ENCODE measurements around the gene LRRC8D. TPM values are rescaled to one million over a fixed set of nuclear protein-coding genes. Genes with fewer than 3 reads are reported as not detected.

Gene LRRC8D
- total RNA-seq, 1 experiment from 2014 or later = 15.0 TPM

DNA sequence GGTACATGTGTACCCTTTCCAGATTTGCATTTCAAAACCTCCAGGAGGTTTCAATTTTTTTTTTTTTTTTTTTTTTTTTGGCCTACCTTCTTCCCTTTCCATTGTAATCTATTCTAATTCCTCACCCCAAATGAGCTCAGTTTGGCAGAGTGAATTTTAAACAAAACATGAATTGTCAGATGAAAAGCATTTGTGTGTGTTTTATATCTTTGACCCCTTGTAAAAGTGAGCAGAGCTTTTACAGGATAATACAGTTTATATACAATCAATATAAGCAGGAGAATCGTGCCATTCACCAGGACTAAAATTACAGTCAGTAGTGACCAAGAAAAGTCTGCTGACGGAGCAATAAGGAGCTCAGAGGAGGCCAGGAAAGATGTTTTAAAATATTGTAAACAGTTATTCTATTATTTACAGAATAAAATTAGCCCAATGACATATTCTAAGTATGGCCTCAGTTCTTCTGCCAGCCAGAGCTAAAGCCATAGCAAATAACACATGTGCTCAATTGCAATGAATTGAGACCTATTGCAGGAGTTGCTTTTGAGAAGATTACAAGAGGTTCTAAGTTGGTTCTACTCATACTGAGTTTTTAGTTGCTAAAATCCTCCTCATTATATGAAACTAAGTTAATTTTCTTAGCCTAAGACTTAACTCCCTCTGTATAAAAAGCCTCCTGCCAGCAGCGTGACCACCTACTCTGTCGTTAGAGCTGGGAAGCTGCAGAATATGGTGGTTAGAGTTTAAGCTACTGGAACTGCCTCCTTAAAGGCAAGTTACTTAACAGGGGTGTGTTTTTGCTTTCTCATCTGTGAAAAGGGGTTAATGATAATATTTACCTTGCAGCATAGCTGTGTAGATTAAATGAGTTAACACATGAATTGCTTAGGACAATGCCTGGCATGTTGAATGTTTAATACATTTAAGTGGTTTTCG is 123.3 kb downstream of the LRRC8D start (continued):
- TF ChIP-seq, protein P1, sequence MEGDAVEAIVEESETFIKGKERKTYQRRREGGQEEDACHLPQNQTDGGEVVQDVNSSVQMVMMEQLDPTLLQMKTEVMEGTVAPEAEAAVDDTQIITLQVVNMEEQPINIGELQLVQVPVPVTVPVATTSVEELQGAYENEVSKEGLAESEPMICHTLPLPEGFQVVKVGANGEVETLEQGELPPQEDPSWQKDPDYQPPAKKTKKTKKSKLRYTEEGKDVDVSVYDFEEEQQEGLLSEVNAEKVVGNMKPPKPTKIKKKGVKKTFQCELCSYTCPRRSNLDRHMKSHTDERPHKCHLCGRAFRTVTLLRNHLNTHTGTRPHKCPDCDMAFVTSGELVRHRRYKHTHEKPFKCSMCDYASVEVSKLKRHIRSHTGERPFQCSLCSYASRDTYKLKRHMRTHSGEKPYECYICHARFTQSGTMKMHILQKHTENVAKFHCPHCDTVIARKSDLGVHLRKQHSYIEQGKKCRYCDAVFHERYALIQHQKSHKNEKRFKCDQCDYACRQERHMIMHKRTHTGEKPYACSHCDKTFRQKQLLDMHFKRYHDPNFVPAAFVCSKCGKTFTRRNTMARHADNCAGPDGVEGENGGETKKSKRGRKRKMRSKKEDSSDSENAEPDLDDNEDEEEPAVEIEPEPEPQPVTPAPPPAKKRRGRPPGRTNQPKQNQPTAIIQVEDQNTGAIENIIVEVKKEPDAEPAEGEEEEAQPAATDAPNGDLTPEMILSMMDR (IDR thresholded peaks at IDR 0.05 in 2 of 3, conservative IDR thresholded peaks at IDR 0.05 in 1 of 3; ENCODE audit: borderline replicate concordance in 1 of 3, insufficient read depth in 1 of 3, low read depth in 2 of 3, low read length in 2 of 3) = no peak
- TF ChIP-seq RAD21 (IDR thresholded peaks at IDR 0.05; ENCODE audit: low read depth) = no peak
- no peak for TF ChIP-seq SP1 (IDR thresholded peaks at IDR 0.05; ENCODE audit: low read depth)

DNA sequence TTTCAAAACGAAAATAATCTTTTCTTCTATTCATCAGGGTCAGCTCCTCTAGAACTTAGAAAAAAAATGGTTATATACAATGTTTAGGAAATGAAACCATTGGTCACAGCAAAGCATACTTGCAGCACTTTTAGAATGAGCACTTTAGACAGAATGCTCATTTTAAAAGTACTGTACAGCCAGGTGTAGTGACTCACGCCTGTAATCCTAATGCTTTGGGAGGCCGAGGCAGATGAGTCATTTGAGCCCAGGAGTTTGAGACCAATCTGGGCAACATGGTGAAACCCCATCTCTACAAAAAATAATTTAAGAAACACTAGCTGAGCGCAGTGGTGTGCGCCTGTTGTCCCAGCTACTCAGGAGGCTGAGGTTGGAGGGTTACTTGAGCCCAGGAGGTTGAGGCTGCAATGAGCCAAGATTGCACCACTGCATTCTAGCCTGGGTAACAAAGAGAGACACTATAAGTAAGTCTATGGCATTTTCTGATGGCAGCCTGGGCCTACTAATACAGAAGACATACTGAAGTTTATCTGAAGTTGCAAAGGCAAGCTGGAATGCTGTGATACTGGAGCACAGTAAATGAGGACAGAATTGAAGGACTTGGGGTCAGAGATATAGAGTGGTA is 125.1 kb downstream of the LRRC8D start:
- H3K27me3 ChIP-seq (ENCODE audit: insufficient read depth, low read length) = no peaks in the 10 kb centered on the region
- no peak for TF ChIP-seq SIN3A (IDR thresholded peaks at IDR 0.05; ENCODE audit: low read depth)
- no peak for TF ChIP-seq ZNF274 (IDR thresholded peaks at IDR 0.05; ENCODE audit: low read depth, low read length)
- TF ChIP-seq TCF7L2 (IDR thresholded peaks at IDR 0.05; ENCODE audit: borderline replicate concordance, extremely low read depth, insufficient read depth, insufficient read length) = no peak
- TF ChIP-seq FOSL1 (IDR thresholded peaks at IDR 0.05; ENCODE audit: low read depth) = peak; percentile 85
- peak; percentile 84 for TF ChIP-seq JUND (IDR thresholded peaks at IDR 0.05)
- TF ChIP-seq, protein P1 (IDR thresholded peaks at IDR 0.05 in 2 of 3, conservative IDR thresholded peaks at IDR 0.05 in 1 of 3; ENCODE audit: borderline replicate concordance in 1 of 3, insufficient read depth in 1 of 3, low read depth in 2 of 3, low read length in 2 of 3) = no peak
- no peak for TF ChIP-seq ELF1 (IDR thresholded peaks at IDR 0.05; ENCODE audit: borderline replicate concordance, low read depth)
- peak; percentile 39; the same call in 1 of the 2 replicates for TF ChIP-seq SP1 (IDR thresholded peaks at IDR 0.05; ENCODE audit: low read depth)
- TF ChIP-seq, protein P2, sequence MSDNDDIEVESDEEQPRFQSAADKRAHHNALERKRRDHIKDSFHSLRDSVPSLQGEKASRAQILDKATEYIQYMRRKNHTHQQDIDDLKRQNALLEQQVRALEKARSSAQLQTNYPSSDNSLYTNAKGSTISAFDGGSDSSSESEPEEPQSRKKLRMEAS (IDR thresholded peaks at IDR 0.05) = 0 out of 2 replicates have a peak, but pooled peaks have one; percentile 12
- TF ChIP-seq CBX3 (IDR thresholded peaks at IDR 0.05; ENCODE audit: low read depth) = peak; percentile 79; the same call in 1 of the 2 replicates
- no peak for TF ChIP-seq EGR1 (IDR thresholded peaks at IDR 0.05; ENCODE audit: low read depth)
- no peak overlapping the region for H2AFZ ChIP-seq (ENCODE audit: low read depth, low read length, poor library complexity, severe bottlenecking)
- H3K9me2 ChIP-seq (ENCODE audit: insufficient read depth) = no peaks in the 10 kb centered on the region
- no TSS peak for BruUV-seq (replicated peaks)
- intact Hi-C loops (cut with micrococcal nuclease) = no loop called here
- CTCF ChIA-PET = no interaction called here
- H3K9me3 ChIP-seq (ENCODE audit: control insufficient read depth in 1 of 2, insufficient read depth in 1 of 2, low read depth in 1 of 2, low read length in 2 of 2) = no peaks in the 10 kb centered on the region
- H3K79me2 ChIP-seq (ENCODE audit: insufficient read depth, low read length) = no peaks in the 10 kb centered on the region
- no peak overlapping the region; a peak in 1 of 4 replicates for H3K4me3 ChIP-seq (replicated peaks in 1 of 2; ENCODE audit: low read depth in 1 of 2, low read length in 2 of 2)
- RAD21 ChIA-PET (ENCODE audit: low non-redundant PET in 1 of 2, low total read pairs in 2 of 2, uncharacterized antibody in 2 of 2, unreplicated experiment in 2 of 2) = no interaction called here
- H4K20me1 ChIP-seq (ENCODE audit: insufficient read depth) = no peaks in the 10 kb centered on the region
- H3K4me2 ChIP-seq (ENCODE audit: low read length) = peak overlapping the region; percentile 47
- H3K36me3 ChIP-seq (ENCODE audit: control insufficient read depth in 1 of 2, insufficient read depth in 2 of 2, low read length in 2 of 2) = no peaks in the 10 kb centered on the region
- DNase-seq (ENCODE audit: low read depth, low spot score) (peak; percentile 26), ATAC-seq (peak; percentile 83)
- POLR2A ChIA-PET = no interaction called here
- no peak overlapping the region for H3K27ac ChIP-seq (ENCODE audit: low read depth, low read length)
- H3K9ac ChIP-seq (ENCODE audit: low read length) = no peak overlapping the region
- peaks cover 0 to 14% of the 10 kb centered on the region in 2 experiments; a peak in 2 of 4 replicates for H3K4me1 ChIP-seq (ENCODE audit: control insufficient read depth in 1 of 2, insufficient read depth in 2 of 2, low read length in 2 of 2)

Data from HCT116 (cell line).